WTC11 (cell line): ENCODE data around the gene RNF150. TPM values are rescaled to one million over a fixed set of nuclear protein-coding genes. Genes with fewer than 3 reads are reported as not detected.

Experiments
- ATAC-seq: fragments of 200-7000 bp; cut with Tn5 transposase; 2 replicates; pipeline ENCODE4 v1.10.0; 2021; ENCODE audit warnings: mild to moderate bottlenecking, moderate library complexity
- CTCF ChIA-PET: fragments of 300-600 bp; sonication (Branson Sonifier 250); formaldehyde crosslinking; loops from one replicate; lab custom pipeline; 2021; ENCODE audit warnings: antibody characterized with exemption; lab: Charles Lee
- POLR2A ChIA-PET: fragments of 350-600 bp; sonication (Branson Sonifier 250); formaldehyde crosslinking; loops from one replicate; lab custom pipeline; 2021; ENCODE audit warnings: antibody characterized with exemption; lab: Charles Lee
- DNase-seq: peaks from one replicate; pipeline ENCODE4 v3.0.0; 2021; ENCODE audit warnings: low spot score
- H3K27ac Mint-ChIP-seq: 2 replicates; pipeline ENCODE4 v1.8.0; 2021; ENCODE audit warnings: mixed read lengths
- H3K27me3 Mint-ChIP-seq: 2 replicates; pipeline ENCODE4 v1.8.0; 2021; ENCODE audit warnings: low read depth, mild to moderate bottlenecking, moderate library complexity, mixed read lengths
- H3K36me3 Mint-ChIP-seq: 2 replicates; pipeline ENCODE4 v1.8.0; 2021; ENCODE audit warnings: mixed read lengths
- H3K4me1 Mint-ChIP-seq: 2 replicates; pipeline ENCODE4 v1.8.0; 2022; ENCODE audit warnings: mixed read lengths
- H3K4me3 Mint-ChIP-seq: 2 replicates; pipeline ENCODE4 v1.8.0; 2021; ENCODE audit warnings: mild to moderate bottlenecking, moderate library complexity, mixed read lengths
- H3K9me3 Mint-ChIP-seq: 2 replicates; pipeline ENCODE4 v1.8.0; 2021; ENCODE audit warnings: mixed read lengths
- CBFB ChIP-seq: sonication (generic); formaldehyde crosslinking; IDR thresholded peaks from 2 replicates; pipeline ENCODE4 v1.8.1; 2022; ENCODE audit warnings: mild to moderate bottlenecking, low read depth, missing genetic modification reagents
- CDX4 ChIP-seq: fragments of 250-450 bp; sonication (Bioruptor Pico); IDR thresholded peaks from 2 replicates; pipeline ENCODE4 v1.9.0; 2021; ENCODE audit warnings: moderate library complexity, mild to moderate bottlenecking, inconsistent platforms, borderline replicate concordance
- CREM ChIP-seq: sonication (generic); formaldehyde crosslinking; IDR thresholded peaks from 2 replicates; pipeline ENCODE4 v1.8.1; 2022; ENCODE audit warnings: mild to moderate bottlenecking, missing genetic modification reagents, moderate library complexity
- FOXK1 ChIP-seq: sonication (generic); formaldehyde crosslinking; IDR thresholded peaks from 2 replicates; pipeline ENCODE4 v1.8.0; 2022; ENCODE audit warnings: mild to moderate bottlenecking, moderate library complexity, missing genetic modification reagents
- FOXP1 ChIP-seq: sonication (generic); formaldehyde crosslinking; IDR thresholded peaks from 2 replicates; pipeline ENCODE4 v1.8.0; 2022; ENCODE audit warnings: missing genetic modification reagents, mild to moderate bottlenecking, moderate library complexity, borderline replicate concordance
- FOXP4 ChIP-seq: sonication (generic); formaldehyde crosslinking; IDR thresholded peaks from 2 replicates; pipeline ENCODE4 v1.8.0; 2022; ENCODE audit warnings: mild to moderate bottlenecking, missing genetic modification reagents
- GABPB1 ChIP-seq: sonication (generic); formaldehyde crosslinking; IDR thresholded peaks from 2 replicates; pipeline ENCODE4 v1.8.1; 2023; ENCODE audit warnings: mild to moderate bottlenecking, missing genetic modification reagents
- GRHL2 ChIP-seq: fragments of 250-450 bp; sonication (Bioruptor Pico); IDR thresholded peaks from 2 replicates; pipeline ENCODE4 v1.8.0; 2022; ENCODE audit warnings: mild to moderate bottlenecking, moderate library complexity; ENCODE audit not compliant: insufficient replicate concordance, severe bottlenecking
- IRF1 ChIP-seq: sonication (generic); formaldehyde crosslinking; IDR thresholded peaks from 2 replicates; pipeline ENCODE4 v1.8.0; 2023; ENCODE audit warnings: missing genetic modification reagents
- IRF2 ChIP-seq: sonication (generic); formaldehyde crosslinking; IDR thresholded peaks from 2 replicates; pipeline ENCODE4 v1.8.0; 2022; ENCODE audit warnings: low read depth, missing genetic modification reagents, borderline replicate concordance
- JAZF1 ChIP-seq: fragments of 250-450 bp; sonication (Bioruptor Pico); IDR thresholded peaks from 2 replicates; pipeline ENCODE4 v1.9.0; 2021; ENCODE audit warnings: moderate library complexity, mild to moderate bottlenecking, inconsistent platforms
- NR1H2 ChIP-seq: sonication (generic); formaldehyde crosslinking; IDR thresholded peaks from 2 replicates; pipeline ENCODE4 v1.9.0; 2021; ENCODE audit warnings: mild to moderate bottlenecking, moderate library complexity, missing genetic modification reagents
- RELA ChIP-seq: sonication (generic); formaldehyde crosslinking; IDR thresholded peaks from 2 replicates; pipeline ENCODE4 v1.8.1; 2022; ENCODE audit warnings: missing genetic modification reagents, mild to moderate bottlenecking, borderline replicate concordance
- TP53 ChIP-seq: sonication (generic); formaldehyde crosslinking; IDR thresholded peaks from 2 replicates; pipeline ENCODE4 v1.8.1; 2023; ENCODE audit warnings: mild to moderate bottlenecking, missing genetic modification reagents
- ZNF121 ChIP-seq: sonication (generic); formaldehyde crosslinking; IDR thresholded peaks from 2 replicates; pipeline ENCODE4 v1.8.0; 2023; ENCODE audit warnings: missing genetic modification reagents
- ZNF281 ChIP-seq: sonication (generic); formaldehyde crosslinking; IDR thresholded peaks from 2 replicates; pipeline ENCODE4 v1.8.0; 2023; ENCODE audit warnings: mild to moderate bottlenecking, missing genetic modification reagents
- ZNF416 ChIP-seq: fragments of 250-450 bp; sonication (Bioruptor Pico); IDR thresholded peaks from 2 replicates; pipeline ENCODE4 v1.9.0; 2021; ENCODE audit warnings: mild to moderate bottlenecking, inconsistent platforms
- total RNA-seq: library from RNA; stranded (reverse); gene quantifications from 3 replicates; pipeline ENCODE4 v1.2.3, GENCODE V29; 2021
- TF ChIP-seq, protein P1 (sequence below): sonication (generic); formaldehyde crosslinking; IDR thresholded peaks from 2 replicates; pipeline ENCODE4 v1.8.1; 2023; ENCODE audit warnings: mild to moderate bottlenecking, missing genetic modification reagents, borderline replicate concordance
- TF ChIP-seq, protein P2 (sequence below): sonication (generic); formaldehyde crosslinking; IDR thresholded peaks from 2 replicates; pipeline ENCODE4 v1.8.0; 2022; ENCODE audit warnings: missing genetic modification reagents

Gene RNF150
- total RNA-seq, 1 experiment from 2014 or later: 5.9 TPM

DNA sequence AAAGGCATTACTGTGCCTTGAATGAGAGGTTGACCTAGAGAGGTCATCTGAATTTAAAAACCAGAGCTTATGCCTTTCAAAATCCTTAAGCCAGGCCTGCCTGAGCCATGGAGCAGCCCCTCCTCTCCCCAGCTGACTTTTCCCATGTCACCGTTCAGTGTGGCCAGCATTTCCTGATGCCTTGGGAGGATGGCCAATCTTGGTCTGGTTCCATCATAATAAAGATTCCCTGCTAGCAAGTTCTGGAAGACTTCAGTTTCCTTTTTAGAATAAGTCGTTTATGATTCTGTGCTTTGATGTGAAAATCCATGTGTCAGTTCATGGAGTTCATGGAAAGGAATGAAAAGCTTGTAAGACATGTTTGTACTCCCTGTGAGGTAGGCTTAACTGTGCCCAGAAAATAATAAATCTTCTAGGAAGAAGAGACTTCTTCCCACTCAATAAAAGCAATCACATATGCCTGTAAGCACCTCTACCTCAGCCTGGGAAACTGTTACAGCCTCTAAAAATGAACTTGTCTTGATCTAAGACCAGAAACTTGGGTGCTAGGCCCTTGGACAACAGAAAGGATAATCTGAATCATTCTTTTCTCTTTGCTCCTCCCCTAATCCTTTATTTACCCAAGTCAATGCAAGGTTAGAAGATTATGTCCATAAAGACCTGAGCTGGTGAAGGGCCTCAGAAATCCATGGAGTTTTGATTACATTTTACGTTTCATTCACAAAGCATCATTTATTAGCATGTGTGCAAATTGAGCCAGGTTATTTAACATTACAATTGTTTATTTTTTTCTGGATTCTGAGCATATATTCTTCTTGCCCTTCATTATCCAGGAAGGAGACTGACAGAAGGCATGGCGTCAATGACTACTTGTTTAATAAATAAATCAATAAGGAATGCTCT lies 293.1 kb downstream of the RNF150 start:
- Mint-ChIP-seq H3K9me3 (no peaks in the 10 kb centered on the region), H3K4me3 (no peak overlapping the region), H3K36me3 (no peaks in the 10 kb centered on the region), H3K27me3 (no peaks in the 10 kb centered on the region)
- ChIA-PET CTCF (interaction anchor here (0.6 to 0.7 kb wide), 2 partner anchors 16 to 107 kb away, joined by 3 read pairs; no protein-coding TSS in a partner anchor), POLR2A (interaction anchor here (0.7 kb wide), 2 partner anchors 105 to 234 kb away, joined by 6 read pairs; no protein-coding TSS in a partner anchor)
- DNase-seq (no peak), ATAC-seq (no peak)
- TF ChIP-seq IRF2 (CRISPR knock-in tag) (no peak), CDX4 (CRISPR knock-in tag) (no peak), ZNF416 (CRISPR knock-in tag) (no peak)
- TF ChIP-seq, protein P1, sequence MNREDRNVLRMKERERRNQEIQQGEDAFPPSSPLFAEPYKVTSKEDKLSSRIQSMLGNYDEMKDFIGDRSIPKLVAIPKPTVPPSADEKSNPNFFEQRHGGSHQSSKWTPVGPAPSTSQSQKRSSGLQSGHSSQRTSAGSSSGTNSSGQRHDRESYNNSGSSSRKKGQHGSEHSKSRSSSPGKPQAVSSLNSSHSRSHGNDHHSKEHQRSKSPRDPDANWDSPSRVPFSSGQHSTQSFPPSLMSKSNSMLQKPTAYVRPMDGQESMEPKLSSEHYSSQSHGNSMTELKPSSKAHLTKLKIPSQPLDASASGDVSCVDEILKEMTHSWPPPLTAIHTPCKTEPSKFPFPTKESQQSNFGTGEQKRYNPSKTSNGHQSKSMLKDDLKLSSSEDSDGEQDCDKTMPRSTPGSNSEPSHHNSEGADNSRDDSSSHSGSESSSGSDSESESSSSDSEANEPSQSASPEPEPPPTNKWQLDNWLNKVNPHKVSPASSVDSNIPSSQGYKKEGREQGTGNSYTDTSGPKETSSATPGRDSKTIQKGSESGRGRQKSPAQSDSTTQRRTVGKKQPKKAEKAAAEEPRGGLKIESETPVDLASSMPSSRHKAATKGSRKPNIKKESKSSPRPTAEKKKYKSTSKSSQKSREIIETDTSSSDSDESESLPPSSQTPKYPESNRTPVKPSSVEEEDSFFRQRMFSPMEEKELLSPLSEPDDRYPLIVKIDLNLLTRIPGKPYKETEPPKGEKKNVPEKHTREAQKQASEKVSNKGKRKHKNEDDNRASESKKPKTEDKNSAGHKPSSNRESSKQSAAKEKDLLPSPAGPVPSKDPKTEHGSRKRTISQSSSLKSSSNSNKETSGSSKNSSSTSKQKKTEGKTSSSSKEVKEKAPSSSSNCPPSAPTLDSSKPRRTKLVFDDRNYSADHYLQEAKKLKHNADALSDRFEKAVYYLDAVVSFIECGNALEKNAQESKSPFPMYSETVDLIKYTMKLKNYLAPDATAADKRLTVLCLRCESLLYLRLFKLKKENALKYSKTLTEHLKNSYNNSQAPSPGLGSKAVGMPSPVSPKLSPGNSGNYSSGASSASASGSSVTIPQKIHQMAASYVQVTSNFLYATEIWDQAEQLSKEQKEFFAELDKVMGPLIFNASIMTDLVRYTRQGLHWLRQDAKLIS (CRISPR knock-in tag): no peak
- TF ChIP-seq, all 79 proteins: peak for 0
- Mint-ChIP-seq H3K27ac (no peak overlapping the region), H3K4me1 (no peaks in the 10 kb centered on the region)

DNA sequence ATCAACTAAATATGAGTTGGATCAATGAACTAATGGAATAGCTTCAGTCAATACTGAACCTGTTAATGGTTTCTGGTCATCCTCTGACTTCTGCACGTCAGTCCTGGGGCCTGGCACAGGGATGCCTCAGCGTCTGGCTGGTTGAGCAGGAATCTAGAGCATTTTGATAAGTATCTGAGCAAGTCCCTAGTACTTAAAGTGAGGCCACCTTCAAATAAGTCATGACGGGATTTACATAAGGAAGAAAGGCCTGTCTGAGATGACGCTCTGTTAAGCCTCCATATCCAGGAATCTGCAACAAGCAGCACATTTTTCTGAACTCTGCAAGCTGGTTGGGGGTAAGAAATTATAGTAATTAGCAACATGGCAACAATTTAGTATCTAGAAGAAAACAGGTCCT lies 293.9 kb downstream of the RNF150 start:
- DNase-seq: no peak
- no peak for TF ChIP-seq CBFB (CRISPR knock-in tag)
- no peak for TF ChIP-seq IRF1
- TF ChIP-seq, protein P2, sequence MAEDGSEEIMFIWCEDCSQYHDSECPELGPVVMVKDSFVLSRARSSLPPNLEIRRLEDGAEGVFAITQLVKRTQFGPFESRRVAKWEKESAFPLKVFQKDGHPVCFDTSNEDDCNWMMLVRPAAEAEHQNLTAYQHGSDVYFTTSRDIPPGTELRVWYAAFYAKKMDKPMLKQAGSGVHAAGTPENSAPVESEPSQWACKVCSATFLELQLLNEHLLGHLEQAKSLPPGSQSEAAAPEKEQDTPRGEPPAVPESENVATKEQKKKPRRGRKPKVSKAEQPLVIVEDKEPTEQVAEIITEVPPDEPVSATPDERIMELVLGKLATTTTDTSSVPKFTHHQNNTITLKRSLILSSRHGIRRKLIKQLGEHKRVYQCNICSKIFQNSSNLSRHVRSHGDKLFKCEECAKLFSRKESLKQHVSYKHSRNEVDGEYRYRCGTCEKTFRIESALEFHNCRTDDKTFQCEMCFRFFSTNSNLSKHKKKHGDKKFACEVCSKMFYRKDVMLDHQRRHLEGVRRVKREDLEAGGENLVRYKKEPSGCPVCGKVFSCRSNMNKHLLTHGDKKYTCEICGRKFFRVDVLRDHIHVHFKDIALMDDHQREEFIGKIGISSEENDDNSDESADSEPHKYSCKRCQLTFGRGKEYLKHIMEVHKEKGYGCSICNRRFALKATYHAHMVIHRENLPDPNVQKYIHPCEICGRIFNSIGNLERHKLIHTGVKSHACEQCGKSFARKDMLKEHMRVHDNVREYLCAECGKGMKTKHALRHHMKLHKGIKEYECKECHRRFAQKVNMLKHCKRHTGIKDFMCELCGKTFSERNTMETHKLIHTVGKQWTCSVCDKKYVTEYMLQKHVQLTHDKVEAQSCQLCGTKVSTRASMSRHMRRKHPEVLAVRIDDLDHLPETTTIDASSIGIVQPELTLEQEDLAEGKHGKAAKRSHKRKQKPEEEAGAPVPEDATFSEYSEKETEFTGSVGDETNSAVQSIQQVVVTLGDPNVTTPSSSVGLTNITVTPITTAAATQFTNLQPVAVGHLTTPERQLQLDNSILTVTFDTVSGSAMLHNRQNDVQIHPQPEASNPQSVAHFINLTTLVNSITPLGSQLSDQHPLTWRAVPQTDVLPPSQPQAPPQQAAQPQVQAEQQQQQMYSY: no peak
- TF ChIP-seq GRHL2: no peak
- TF ChIP-seq ZNF121: no peak
- no peak for TF ChIP-seq ZNF281 (CRISPR knock-in tag)
- no peak for TF ChIP-seq FOXP1 (CRISPR knock-in tag)
- TF ChIP-seq TP53: no peak
- TF ChIP-seq FOXK1 (CRISPR knock-in tag): no peak
- TF ChIP-seq JAZF1 (CRISPR knock-in tag): no peak
- TF ChIP-seq NR1H2 (CRISPR knock-in tag): no peak
- TF ChIP-seq CREM: no peak
- TF ChIP-seq GABPB1 (CRISPR knock-in tag): no peak
- no peak for TF ChIP-seq RELA (CRISPR knock-in tag)
- no peak for TF ChIP-seq FOXP4
- CTCF ChIA-PET: no interaction called here
- Mint-ChIP-seq H3K27ac (no peak overlapping the region), H3K27me3 (no peaks in the 10 kb centered on the region), H3K36me3 (no peaks in the 10 kb centered on the region), H3K9me3 (no peaks in the 10 kb centered on the region), H3K4me3 (no peak overlapping the region), H3K4me1 (no peaks in the 10 kb centered on the region)
- no peak for ATAC-seq
- POLR2A ChIA-PET: no interaction called here
